Gastroesophageal sphincter (tissue), 3 donors: Measurements from ENCODE around the gene ERBB4.

Experiments
- CTCF ChIP-seq, 4 experiments: fragments of 200-600 bp in 2 of 4; fragments of 450-650 bp in 2 of 4; sonication (generic) in 1 of 4; IDR thresholded peaks; one replicate each; pipeline ENCODE4 v1.5.1; 2017 to 2019; ENCODE audit warnings: antibody characterized with exemption in 4 of 4, mild to moderate bottlenecking in 2 of 4, moderate library complexity in 2 of 4
- POLR2A ChIP-seq, 2 donors: fragments of 450-650 bp; IDR thresholded peaks; one replicate each; pipeline ENCODE4 v1.6.1; 2017; ENCODE audit warnings: antibody characterized with exemption in 2 of 2, mild to moderate bottlenecking in 2 of 2, moderate library complexity in 1 of 2

GRCh38 chr2:212427638-212428037, 111.0 kb downstream of the ERBB4 start:
- no peak for TF ChIP-seq POLR2A (IDR thresholded peaks at IDR 0.05)
- TF ChIP-seq CTCF (IDR thresholded peaks at IDR 0.05): no peak
